SU-DHL-6 (cell line): ENCODE data around the gene SCGB3A1.

Source experiments
- H2AFZ ChIP-seq: fragments of 200-600 bp; sonication (generic); 2 replicates; pipeline ENCODE4 v1.6.1; 2014; ENCODE audit warnings: low read depth, mild to moderate bottlenecking, moderate library complexity, mixed read lengths, antibody characterized with exemption, low read length; ENCODE audit not compliant: severe bottlenecking
- H3F3A ChIP-seq: fragments of 200-600 bp; shearing (Covaris generic); 2 replicates; pipeline ENCODE4 v1.6.0; 2016; ENCODE audit warnings: antibody characterized with exemption, mild to moderate bottlenecking; ENCODE audit not compliant: insufficient read depth
- H3K27ac ChIP-seq: fragments of 200-600 bp; sonication (generic); 2 replicates; pipeline ENCODE4 v1.5.1; 2016; ENCODE audit warnings: low read depth, mild to moderate bottlenecking, low read length, moderate library complexity, mixed read lengths
- H3K27me3 ChIP-seq: fragments of 200-600 bp; sonication (generic), shearing (Covaris generic); 2 replicates; pipeline ENCODE4 v1.6.0; 2014; ENCODE audit warnings: mild to moderate bottlenecking, low read length
- H3K36me3 ChIP-seq: fragments of 200-600 bp; sonication (generic); 2 replicates; pipeline ENCODE4 v1.6.1; 2014; ENCODE audit warnings: mild to moderate bottlenecking, low read length, mixed read lengths
- H3K4me2 ChIP-seq: fragments of 300-600, 200-600 bp; shearing (Covaris generic), sonication (generic); 2 replicates; pipeline ENCODE4 v1.6.0; 2014; ENCODE audit warnings: low read length, low read depth, mild to moderate bottlenecking; ENCODE audit not compliant: poor library complexity, severe bottlenecking
- H3K4me3 ChIP-seq: fragments of 200-600 bp; sonication (generic); 2 replicates; pipeline ENCODE4 v1.5.1; 2014; ENCODE audit warnings: antibody characterized with exemption, low read length, mild to moderate bottlenecking, mixed read lengths; ENCODE audit not compliant: insufficient read depth, poor library complexity, severe bottlenecking
- H3K79me2 ChIP-seq: fragments of 200-600 bp; sonication (generic); 2 replicates; pipeline ENCODE4 v1.6.1; 2014; ENCODE audit warnings: mild to moderate bottlenecking, low read length, moderate library complexity; ENCODE audit not compliant: insufficient read depth
- H3K9ac ChIP-seq: fragments of 200-600 bp; sonication (generic); 2 replicates; pipeline ENCODE4 v1.7.0; 2014; ENCODE audit warnings: mild to moderate bottlenecking, low read length
- H3K9me2 ChIP-seq: fragments of 200-600 bp; sonication (generic); replicated peaks from 2 replicates; pipeline ENCODE4 v1.6.1; 2014; ENCODE audit warnings: low read length; ENCODE audit not compliant: insufficient read depth
- H3K9me3 ChIP-seq: fragments of 200-600 bp; sonication (generic); 2 replicates; pipeline ENCODE4 v1.6.1; 2014; ENCODE audit warnings: low read length, mixed read lengths; ENCODE audit not compliant: insufficient read depth
- H4K20me1 ChIP-seq: fragments of 200-600 bp; sonication (generic); 2 replicates; pipeline ENCODE4 v1.6.1; 2014; ENCODE audit warnings: low read depth, mild to moderate bottlenecking, antibody characterized with exemption, low read length, moderate library complexity, mixed read lengths
- CTCF ChIP-seq: fragments of 200-600 bp; sonication (generic); IDR thresholded peaks from one replicate; pipeline ENCODE4 v1.5.1; 2017; ENCODE audit warnings: antibody characterized with exemption, mild to moderate bottlenecking, low read length, moderate library complexity; ENCODE audit not compliant: insufficient read depth, poor library complexity, severe bottlenecking
- EZH2phosphoT487 ChIP-seq: fragments of 200-600 bp; sonication (generic), shearing (Covaris generic); conservative IDR thresholded peaks from 2 replicates; pipeline ENCODE4 v1.6.1; 2018; ENCODE audit warnings: mild to moderate bottlenecking, antibody characterized with exemption, low read length, moderate library complexity, mixed read lengths

SCGB3A1 gene

GRCh38 chr5:180598797-180599589, 7.7 kb upstream of the SCGB3A1 start:
- Histone ChIP-seq H3K36me3 (no peaks in the 10 kb centered on the region), H4K20me1 (no peaks in the 10 kb centered on the region), H2AFZ (no peak overlapping the region), H3F3A (no peaks in the 10 kb centered on the region), H3K27me3 (no peaks in the 10 kb centered on the region), H3K9ac (no peak overlapping the region), H3K27ac (no peak overlapping the region), H3K9me3 (no peaks in the 10 kb centered on the region), H3K4me3 (no peak overlapping the region), H3K79me2 (no peaks in the 10 kb centered on the region), H3K4me2 (no peak overlapping the region), H3K9me2 (no peaks in the 10 kb centered on the region)
- no peak for TF ChIP-seq EZH2phosphoT487
- TF ChIP-seq CTCF: no peak

- H3K9ac ChIP-seq: no peak overlapping the region
- H3K36me3 ChIP-seq: no peaks in the 10 kb centered on the region
- no peaks in the 10 kb centered on the region for H3K9me2 ChIP-seq
- H3K79me2 ChIP-seq: no peaks in the 10 kb centered on the region
- no peaks in the 10 kb centered on the region for H3F3A ChIP-seq
- TF ChIP-seq EZH2phosphoT487 (no peak), CTCF (no peak)
- no peak overlapping the region for H3K4me3 ChIP-seq
- no peak overlapping the region for H2AFZ ChIP-seq
- no peaks in the 10 kb centered on the region for H3K27me3 ChIP-seq
- no peak overlapping the region for H3K4me2 ChIP-seq
- no peak overlapping the region for H3K27ac ChIP-seq
- H3K9me3 ChIP-seq: no peaks in the 10 kb centered on the region
- no peaks in the 10 kb centered on the region for H4K20me1 ChIP-seq
These were observed 7.0 kb upstream of the SCGB3A1 start for GRCh38 chr5:180598316-180598701.

GRCh38 chr5:180596668-180597231, 5.5 kb upstream of the SCGB3A1 start:
- H2AFZ ChIP-seq: no peak overlapping the region
- no peak for TF ChIP-seq CTCF
- TF ChIP-seq EZH2phosphoT487: no peak
- no peak overlapping the region for H3K4me3 ChIP-seq
- no peaks in the 10 kb centered on the region for H3K9me3 ChIP-seq
- H3K9ac ChIP-seq: no peak overlapping the region
- H3K36me3 ChIP-seq: no peaks in the 10 kb centered on the region
- no peak overlapping the region for H3K27ac ChIP-seq
- H3K9me2 ChIP-seq: no peaks in the 10 kb centered on the region
- H3K27me3 ChIP-seq: no peaks in the 10 kb centered on the region
- H3K79me2 ChIP-seq: no peaks in the 10 kb centered on the region
- no peaks in the 10 kb centered on the region for H4K20me1 ChIP-seq
- H3K4me2 ChIP-seq: no peak overlapping the region
- no peaks in the 10 kb centered on the region for H3F3A ChIP-seq
